Measurements from ENCODE around the gene MIXL1. TPM values are rescaled to one million over a fixed set of nuclear protein-coding genes. Genes with fewer than 3 reads are reported as not detected.
A peak's percentile ranks its signal among the peaks of the same experiment; 100 is the strongest.
"Not testable (repeated sequence)": the region's sequence is repeated elsewhere in the genome, so short reads cannot be mapped to it uniquely, and the experiment has no call there.

The MIXL1 gene
- polyA plus RNA-seq, 3 donors, result 0.26 to 0.30 (median 0.30) TPM

DNA sequence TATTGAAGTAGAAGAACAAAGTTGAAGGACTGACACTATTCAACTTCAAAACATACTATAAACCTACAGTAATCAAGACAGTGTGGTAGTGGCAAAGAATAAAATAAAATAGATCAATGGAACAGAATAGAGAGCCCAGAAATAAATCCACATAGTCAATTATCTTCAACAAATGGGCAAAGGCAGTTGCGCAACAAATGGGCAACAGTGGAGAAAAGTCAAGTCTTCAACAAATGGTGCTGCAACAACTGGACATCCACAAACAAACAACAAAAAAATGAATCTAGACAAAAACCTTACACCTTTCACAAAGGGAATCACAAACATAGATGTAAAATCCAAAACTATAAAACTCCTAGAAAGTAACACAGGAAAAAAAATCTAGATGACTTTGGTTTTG, 38.4 kb downstream of the MIXL1 start:
- DNase-seq (ENCODE audit: extremely low read depth in 1 of 11, low read depth in 9 of 11, low spot score in 4 of 11), result no peak

DNA sequence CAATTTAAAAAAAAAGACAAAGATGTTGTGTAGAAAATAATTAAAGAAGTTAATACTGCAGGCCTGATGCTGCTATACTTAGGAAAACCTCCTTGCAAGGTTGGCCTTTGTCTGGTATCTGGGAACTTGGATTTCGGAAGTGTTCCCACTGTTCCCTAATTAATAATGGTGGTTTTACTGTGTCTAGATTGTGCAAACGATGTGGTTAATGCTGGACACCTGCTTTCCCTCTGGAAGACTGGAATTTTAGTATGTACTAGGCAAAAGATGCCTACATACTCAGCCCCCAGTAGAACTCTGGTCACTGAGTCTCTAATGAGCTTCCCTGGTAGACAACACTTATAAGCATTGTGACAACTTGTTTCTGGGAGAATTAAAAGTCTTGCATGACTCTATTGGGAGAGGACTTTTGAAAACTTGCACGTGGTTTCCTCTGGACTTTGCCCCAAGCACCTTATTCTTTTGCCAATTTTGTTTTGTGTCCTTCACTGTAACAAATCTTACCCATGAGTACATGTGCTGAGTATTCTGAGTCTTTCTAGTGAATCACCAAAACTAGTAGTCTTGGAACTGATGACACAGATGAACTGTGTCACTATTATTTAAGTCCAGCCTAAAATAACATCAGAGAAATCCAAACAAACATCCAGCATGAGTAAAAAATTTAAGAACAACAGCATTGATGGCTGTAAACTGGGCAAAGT, 45.1 kb downstream of the MIXL1 start:
- DNase-seq (ENCODE audit: extremely low read depth in 1 of 11, low read depth in 9 of 11, low spot score in 4 of 11), result no peak

DNA sequence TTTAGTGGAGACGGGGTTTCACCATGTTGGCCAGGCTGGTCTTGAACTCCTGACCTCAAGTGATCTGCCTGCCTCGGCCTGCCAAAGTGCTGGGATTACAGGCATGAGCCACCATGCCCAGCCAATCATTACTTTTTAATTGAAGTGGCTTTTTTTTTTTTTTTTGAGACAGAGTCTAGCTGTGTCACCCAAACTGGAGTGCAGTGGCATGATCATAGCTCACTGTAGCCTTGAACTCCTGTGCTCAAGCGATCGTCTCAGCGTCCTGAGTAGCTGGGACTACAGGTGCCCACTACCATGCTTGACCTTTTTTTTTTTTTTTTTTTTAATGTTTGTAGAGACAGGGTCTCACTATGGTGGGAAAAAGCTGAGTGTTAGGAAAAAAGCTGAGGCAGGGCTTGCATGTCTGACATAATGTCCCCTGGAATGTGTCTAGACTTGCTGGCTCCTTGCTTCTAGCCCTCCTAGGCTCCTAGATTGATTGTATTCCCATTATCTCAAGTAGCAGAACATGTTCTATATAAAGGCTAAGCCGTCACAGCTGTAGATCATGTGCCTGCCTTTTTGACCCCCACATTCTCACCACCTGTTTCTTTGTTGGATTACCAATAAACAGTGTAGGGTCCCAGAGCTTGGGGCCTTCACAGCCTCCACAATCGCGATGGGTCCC, 48.9 kb downstream of the MIXL1 start:
- not testable (repeated sequence) for DNase-seq (ENCODE audit: extremely low read depth in 1 of 11, low read depth in 9 of 11, low spot score in 4 of 11)

DNA sequence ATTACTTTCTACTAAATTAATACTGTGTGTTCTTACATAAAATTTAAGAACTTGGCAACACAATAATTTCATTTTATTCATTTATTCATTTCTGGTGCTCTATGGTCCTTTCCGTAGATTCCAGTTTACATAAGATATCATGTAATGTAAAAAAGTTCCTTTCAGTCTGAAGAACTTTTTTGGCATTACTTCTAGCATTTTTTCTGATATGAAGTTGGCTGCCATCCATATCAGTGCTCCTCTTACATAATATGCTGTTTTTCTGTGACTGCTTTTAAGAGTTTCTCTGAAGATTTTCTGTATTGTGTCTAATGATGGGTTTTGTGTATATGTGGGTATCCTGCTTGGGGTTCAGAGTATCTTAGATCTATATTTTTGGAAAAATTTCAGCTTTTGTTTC, 50.7 kb downstream of the MIXL1 start:
- DNase-seq (ENCODE audit: extremely low read depth in 1 of 11, low read depth in 9 of 11, low spot score in 4 of 11), result peak in 1 of 11 donors; percentile 3

DNA sequence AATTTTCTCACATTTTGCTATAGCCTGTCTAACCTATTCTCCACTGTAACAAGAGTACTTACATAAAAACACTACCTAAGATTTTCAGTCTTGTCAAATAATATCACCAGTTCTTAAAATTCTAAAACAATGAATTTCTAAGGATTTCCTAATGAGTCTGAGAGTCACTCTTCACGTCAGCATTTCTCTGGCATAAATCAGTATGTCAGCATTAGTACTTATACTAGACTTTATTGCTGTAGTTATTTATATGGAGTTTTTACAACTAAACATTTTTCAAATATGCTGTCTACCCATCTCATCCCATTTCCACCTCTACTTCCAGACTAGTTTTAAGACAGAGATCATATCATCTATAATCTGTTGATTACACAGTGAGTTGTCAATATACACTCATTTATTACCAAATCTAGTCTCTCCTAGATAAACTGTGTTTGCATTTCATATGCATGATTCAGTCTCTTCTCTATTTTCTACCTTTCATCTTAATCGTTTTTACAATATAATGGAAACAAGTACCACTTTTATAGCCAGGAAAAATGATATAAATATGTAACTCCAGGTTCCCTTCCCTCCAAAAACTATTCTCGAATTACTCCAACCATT, 52.7 kb downstream of the MIXL1 start:
- no peak for DNase-seq (ENCODE audit: extremely low read depth in 1 of 11, low read depth in 9 of 11, low spot score in 4 of 11)

Other genes with a start within 250 kb of the MIXL1 start
- gene SDE2, start 224.3 kb upstream of the MIXL1 start, polyA plus RNA-seq (ENCODE audit: insufficient read length in 3 of 3), result 10 to 100 TPM; 19.9 to 23.8 (median 21.7) TPM
- 1,000 to 10,000 TPM; 1,156 to 1,461 (median 1,232) TPM for gene H3-3A, start 160.9 kb upstream of the MIXL1 start, polyA plus RNA-seq (ENCODE audit: insufficient read length in 3 of 3)
- gene ACBD3, start 36.9 kb upstream of the MIXL1 start, polyA plus RNA-seq (ENCODE audit: insufficient read length in 3 of 3), result 10 to 100 TPM; 52.2 to 64.7 (median 54.5) TPM
- gene LIN9, start 85.5 kb downstream of the MIXL1 start, polyA plus RNA-seq (ENCODE audit: insufficient read length in 3 of 3), result 10 to 100 TPM in 2 of 3 donors, 1 to 10 TPM in 1; 9.2 to 11.7 (median 10.0) TPM
- gene PARP1, start 184.4 kb downstream of the MIXL1 start, polyA plus RNA-seq (ENCODE audit: insufficient read length in 3 of 3), result 100 to 1,000 TPM; 113 to 142 (median 130) TPM

Measured in renal cortex interstitium (tissue), 11 donors.